GM21619 (cell line): Measurements from ENCODE around the gene MAD1L1.
"Not testable (repeated sequence)": the region's sequence is repeated elsewhere in the genome, so short reads cannot be mapped to it uniquely, and the experiment has no call there.

ENCODE experiments used
- ATAC-seq: cut with Tn5 transposase; IDR thresholded peaks from one replicate; pipeline ENCODE4 v1.9.1; 2021; ENCODE audit not compliant: unreplicated experiment

MAD1L1 gene

GRCh38 chr7:1936531-1937251 lies 296.1 kb downstream of the MAD1L1 start:
- ATAC-seq: no peak

GRCh38 chr7:1936006-1936310 lies 296.8 kb downstream of the MAD1L1 start:
- ATAC-seq: no peak

- no peak for ATAC-seq
Measured at GRCh38 chr7:1935176-1936005, 297.4 kb downstream of the MAD1L1 start.

- no peak for ATAC-seq
Measured at GRCh38 chr7:1934756-1935155, 298.0 kb downstream of the MAD1L1 start.

- no peak for ATAC-seq
Measured at GRCh38 chr7:1934017-1934416, 298.7 kb downstream of the MAD1L1 start.

DNA sequence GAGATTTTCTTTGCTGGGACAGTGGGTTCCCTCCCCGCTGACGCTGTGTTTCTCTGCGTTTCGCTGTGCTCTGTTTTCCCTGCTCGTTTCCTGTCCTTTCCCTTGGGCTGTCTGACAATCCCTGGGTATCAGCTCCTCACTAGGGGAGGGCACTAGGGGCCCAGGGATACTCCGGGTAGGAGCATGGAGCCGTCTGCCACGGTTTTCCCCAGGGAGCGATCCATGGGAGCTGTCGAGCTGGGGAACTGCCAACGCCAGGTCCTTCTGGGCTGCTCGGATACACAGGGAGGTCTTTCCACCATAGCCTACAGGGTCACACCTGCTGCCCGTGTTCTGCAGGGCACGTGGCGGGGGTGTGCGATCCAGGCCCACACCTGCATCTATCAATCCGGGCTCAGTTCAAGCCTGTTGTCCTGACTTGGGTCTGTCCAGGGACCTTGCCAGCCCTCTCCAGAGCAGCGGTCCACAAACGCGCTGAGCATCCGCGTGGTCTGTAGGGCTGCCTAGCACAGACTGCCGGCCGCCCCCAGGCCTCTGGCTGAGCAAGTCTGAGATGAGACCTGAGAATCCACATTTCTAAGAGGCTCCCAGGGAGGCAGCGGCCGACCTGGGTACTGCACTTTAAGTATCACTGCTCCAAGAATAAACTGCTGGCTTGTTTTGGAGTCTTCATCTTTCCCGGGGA lies 299.5 kb downstream of the MAD1L1 start:
- ATAC-seq: no peak

- no peak for ATAC-seq
Measured at GRCh38 chr7:1931951-1932270, 300.8 kb downstream of the MAD1L1 start.

- ATAC-seq: no peak
Measured at GRCh38 chr7:1931256-1931950, 301.3 kb downstream of the MAD1L1 start.

- no peak for ATAC-seq
Measured at GRCh38 chr7:1930381-1931065, 302.2 kb downstream of the MAD1L1 start.

DNA sequence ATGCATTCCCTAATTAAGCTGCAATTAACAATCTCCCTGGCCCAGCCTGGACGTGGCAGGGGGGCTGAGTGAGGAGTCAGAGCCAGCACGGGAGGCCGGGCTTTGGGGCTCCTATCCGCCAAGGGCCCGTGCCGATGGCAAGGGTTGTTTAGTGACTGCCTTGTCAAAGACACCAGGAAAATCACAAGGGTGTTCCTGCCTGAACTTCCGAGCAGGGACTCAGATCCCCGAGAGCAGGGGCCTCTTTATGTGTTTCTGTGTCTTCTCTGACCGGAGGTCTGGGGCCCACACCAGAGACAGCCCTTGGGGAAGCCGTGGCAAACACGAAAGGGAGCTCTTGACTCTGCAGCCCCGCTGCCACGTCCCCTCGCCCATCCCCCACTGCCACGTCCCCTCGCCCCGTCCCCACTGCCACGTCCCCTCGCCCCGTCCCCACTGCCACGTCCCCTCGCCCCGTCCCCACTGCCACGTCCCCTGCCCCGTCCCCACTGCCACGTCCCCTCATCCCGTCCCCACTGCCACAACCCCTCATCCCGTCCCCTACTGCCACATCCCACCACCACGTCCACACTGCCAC lies 303.3 kb downstream of the MAD1L1 start:
- not testable (repeated sequence) for ATAC-seq

GRCh38 chr7:1928645-1929348 lies 303.9 kb downstream of the MAD1L1 start:
- ATAC-seq: no peak

- ATAC-seq: no peak
Measured at GRCh38 chr7:1927937-1928644, 304.7 kb downstream of the MAD1L1 start.

- no peak for ATAC-seq
Measured at GRCh38 chr7:1926908-1927306, 305.8 kb downstream of the MAD1L1 start.

- no peak for ATAC-seq
Measured at GRCh38 chr7:1925973-1926907, 306.5 kb downstream of the MAD1L1 start.

- no peak for ATAC-seq
Measured at GRCh38 chr7:1925349-1925748, 307.4 kb downstream of the MAD1L1 start.

- ATAC-seq: no peak
Measured at GRCh38 chr7:1924258-1924817, 308.4 kb downstream of the MAD1L1 start.

DNA sequence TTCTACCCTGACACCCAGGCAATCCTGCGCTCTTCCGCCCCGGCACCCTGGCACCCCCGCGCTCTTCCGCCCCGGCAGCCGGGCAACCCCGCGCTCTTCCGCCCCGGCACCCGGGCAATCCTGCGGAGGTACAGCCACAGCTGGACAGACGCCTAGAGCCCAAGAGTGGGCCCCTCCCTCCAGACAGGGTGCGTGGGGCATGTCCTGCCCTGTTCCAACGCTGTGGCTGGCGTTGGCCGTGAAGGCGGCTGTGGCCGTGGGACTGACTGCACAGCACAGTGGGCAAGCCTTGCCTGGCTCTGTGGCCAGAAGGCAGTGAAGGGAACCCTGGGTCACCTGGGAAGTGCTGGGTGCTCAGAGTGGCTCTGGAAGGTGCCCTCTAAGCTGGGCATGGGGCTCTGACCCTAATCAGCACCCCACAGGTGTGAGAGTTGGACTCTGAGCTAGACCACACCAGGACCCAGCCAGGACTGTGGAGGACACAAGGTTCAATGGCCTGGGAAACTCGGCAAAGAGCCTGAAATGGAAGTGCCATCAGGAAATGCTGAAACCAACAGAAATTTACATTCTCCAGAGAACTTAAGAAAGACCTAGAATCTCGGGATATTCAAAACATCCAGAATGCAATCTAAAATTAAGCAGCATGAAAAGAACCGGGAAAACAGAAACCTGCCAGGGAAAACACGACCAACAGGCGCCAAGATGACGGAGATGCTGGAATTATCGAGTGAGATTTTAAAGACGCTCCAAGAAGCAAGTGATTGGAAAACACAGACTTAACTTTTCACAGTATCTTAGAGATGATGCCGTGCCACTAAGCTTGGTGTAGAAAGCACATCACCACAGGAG lies 309.1 kb downstream of the MAD1L1 start:
- ATAC-seq: no peak
